ENCODE data around the gene HLA-F. TPM values are rescaled to one million over a fixed set of nuclear protein-coding genes. Genes with fewer than 3 reads are reported as not detected.

HLA-F gene
- polyA plus RNA-seq, 2 of the 4 experiments (the other 2 are of a cell fraction) = 2.7 to 4.5 TPM

DNA sequence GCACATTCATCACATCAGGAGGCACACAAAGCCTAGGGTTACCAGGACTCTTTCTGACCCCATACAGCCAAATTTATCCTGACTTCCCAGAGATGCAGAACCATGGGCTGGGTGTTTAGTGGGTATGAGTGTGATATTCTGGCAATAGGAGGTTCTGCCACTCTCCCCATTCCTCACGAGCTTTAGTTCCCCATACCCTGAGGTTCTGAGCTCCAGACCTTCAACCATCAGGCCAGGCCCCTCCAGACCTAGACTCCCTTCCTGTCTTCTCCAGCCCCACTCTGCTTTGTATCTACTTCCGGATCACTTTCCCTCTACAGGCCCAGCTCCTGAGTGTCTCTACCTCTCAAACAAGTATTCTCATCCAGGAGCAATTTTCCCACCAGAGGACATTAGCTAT is 4.4 kb downstream of the HLA-F start (continued):
- TF ChIP-seq HOXB13 (CRISPR knock-in tag; IDR thresholded peaks at IDR 0.05; ENCODE audit: low read depth) (no peak), HDAC2 (IDR thresholded peaks at IDR 0.05) (no peak), SMC3 (IDR thresholded peaks at IDR 0.05) (no peak), CEBPB (IDR thresholded peaks at IDR 0.05) (no peak)
- TF ChIP-seq, protein P1, sequence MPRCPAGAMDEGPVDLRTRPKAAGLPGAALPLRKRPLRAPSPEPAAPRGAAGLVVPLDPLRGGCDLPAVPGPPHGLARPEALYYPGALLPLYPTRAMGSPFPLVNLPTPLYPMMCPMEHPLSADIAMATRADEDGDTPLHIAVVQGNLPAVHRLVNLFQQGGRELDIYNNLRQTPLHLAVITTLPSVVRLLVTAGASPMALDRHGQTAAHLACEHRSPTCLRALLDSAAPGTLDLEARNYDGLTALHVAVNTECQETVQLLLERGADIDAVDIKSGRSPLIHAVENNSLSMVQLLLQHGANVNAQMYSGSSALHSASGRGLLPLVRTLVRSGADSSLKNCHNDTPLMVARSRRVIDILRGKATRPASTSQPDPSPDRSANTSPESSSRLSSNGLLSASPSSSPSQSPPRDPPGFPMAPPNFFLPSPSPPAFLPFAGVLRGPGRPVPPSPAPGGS (IDR thresholded peaks at IDR 0.05) = no peak

DNA sequence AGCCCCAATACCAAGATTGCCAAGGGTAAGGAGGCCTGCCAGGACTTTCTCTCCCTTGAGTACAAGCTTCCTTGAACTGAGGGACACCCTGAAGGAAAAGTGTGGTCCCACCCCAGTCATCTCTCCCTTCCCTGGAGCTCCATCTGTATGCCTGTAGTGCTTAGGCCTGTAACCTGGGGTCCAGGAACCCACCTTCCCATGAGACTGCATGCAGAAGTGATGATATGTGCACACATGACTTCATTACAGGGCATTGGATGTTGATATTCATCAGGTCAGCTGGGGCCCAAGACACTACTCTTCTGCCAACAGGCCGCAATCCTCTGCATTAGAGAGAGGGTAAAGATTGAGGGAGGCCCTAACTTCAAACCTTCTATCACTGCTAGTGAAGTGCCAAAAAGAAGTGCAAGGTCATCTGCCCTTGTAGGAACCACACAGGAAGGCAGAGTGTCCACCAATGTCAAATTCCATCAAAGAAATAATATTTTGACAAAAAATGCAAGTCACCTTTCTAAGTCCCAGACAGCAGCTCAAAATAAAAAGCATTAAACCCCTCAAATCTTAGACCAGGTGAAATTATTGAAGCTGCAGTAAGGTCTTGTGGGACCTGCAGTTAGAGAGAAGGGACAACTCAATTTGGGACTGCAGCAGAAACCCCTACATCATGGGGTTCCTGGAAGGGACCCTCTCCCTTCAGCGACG is 5.1 kb downstream of the HLA-F start:
- Histone ChIP-seq H3K9me3 (no peaks in the 10 kb centered on the region), H3K4me3 (no peak overlapping the region), H3K4me1 (no peaks in the 10 kb centered on the region), H3K27ac (no peak overlapping the region), H3K4me2 (no peak overlapping the region)
- WGBS (ENCODE audit: missing lambda C conversion rate) = 91% methylated on average over 3 of the region's 3 CpGs
- POLR2A ChIA-PET = no interaction called here
- no peak for ATAC-seq
- CTCF ChIA-PET = interaction anchor here (1.5 to 2.3 kb wide), 3 partner anchors 22 to 106 kb away, joined by 4 to 9 read pairs (median 5); no protein-coding TSS in a partner anchor
- DNase-seq (ENCODE audit: low read depth in 1 of 2, low spot score in 1 of 2) = no peak
- no peak for FAIRE-seq
- peak; percentile 41; the same call in 1 of the 2 replicates for TF ChIP-seq NFE2L2 (conservative IDR thresholded peaks at IDR 0.05; ENCODE audit: low read length)
- TF ChIP-seq, protein P2, sequence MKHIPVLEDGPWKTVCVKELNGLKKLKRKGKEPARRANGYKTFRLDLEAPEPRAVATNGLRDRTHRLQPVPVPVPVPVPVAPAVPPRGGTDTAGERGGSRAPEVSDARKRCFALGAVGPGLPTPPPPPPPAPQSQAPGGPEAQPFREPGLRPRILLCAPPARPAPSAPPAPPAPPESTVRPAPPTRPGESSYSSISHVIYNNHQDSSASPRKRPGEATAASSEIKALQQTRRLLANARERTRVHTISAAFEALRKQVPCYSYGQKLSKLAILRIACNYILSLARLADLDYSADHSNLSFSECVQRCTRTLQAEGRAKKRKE (CRISPR knock-in tag; IDR thresholded peaks at IDR 0.05; ENCODE audit: low read depth) = no peak

- no peak for ATAC-seq
- TF ChIP-seq RNF2 (IDR thresholded peaks at IDR 0.05; ENCODE audit: borderline replicate concordance, low read depth) = no peak
- no peak for TF ChIP-seq REST (IDR thresholded peaks at IDR 0.05)
- no peak for TF ChIP-seq HDAC2 (IDR thresholded peaks at IDR 0.05)
- TF ChIP-seq TP53 (CRISPR knock-in tag; IDR thresholded peaks at IDR 0.05) = no peak
- no peak for TF ChIP-seq ZSCAN20 (CRISPR knock-in tag; IDR thresholded peaks at IDR 0.05)
- no peak for TF ChIP-seq CBX8 (IDR thresholded peaks at IDR 0.05)
- no peak for TF ChIP-seq RAD21 (conservative IDR thresholded peaks at IDR 0.05 in 1 of 2, IDR thresholded peaks at IDR 0.05 in 1 of 2)
- TF ChIP-seq NPAS2 (CRISPR knock-in tag; IDR thresholded peaks at IDR 0.05; ENCODE audit: borderline replicate concordance) = no peak
- no peak for TF ChIP-seq E2F6 (IDR thresholded peaks at IDR 0.05; ENCODE audit: borderline replicate concordance, low read depth)
- TF ChIP-seq USF2 (IDR thresholded peaks at IDR 0.05) = no peak
- TF ChIP-seq, protein P3, sequence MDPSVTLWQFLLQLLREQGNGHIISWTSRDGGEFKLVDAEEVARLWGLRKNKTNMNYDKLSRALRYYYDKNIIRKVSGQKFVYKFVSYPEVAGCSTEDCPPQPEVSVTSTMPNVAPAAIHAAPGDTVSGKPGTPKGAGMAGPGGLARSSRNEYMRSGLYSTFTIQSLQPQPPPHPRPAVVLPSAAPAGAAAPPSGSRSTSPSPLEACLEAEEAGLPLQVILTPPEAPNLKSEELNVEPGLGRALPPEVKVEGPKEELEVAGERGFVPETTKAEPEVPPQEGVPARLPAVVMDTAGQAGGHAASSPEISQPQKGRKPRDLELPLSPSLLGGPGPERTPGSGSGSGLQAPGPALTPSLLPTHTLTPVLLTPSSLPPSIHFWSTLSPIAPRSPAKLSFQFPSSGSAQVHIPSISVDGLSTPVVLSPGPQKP (IDR thresholded peaks at IDR 0.05; ENCODE audit: low read depth, low read length) = no peak
- TF ChIP-seq FOXS1 (CRISPR knock-in tag; IDR thresholded peaks at IDR 0.05) = no peak
- no peaks in the 10 kb centered on the region for H3K4me1 ChIP-seq
- no peak overlapping the region for H3K27ac ChIP-seq
- H3K9me3 ChIP-seq = no peaks in the 10 kb centered on the region
- H3K4me3 ChIP-seq = no peak overlapping the region
- POLR2A ChIA-PET = no interaction called here
- no peak overlapping the region for H3K4me2 ChIP-seq
- no peak for FAIRE-seq
- DNase-seq (ENCODE audit: low read depth in 1 of 2, low spot score in 1 of 2) = no peak
- CTCF ChIA-PET = interaction anchor here (1.5 kb wide), 1 partner anchor 23 kb away, joined by 5 read pairs; no protein-coding TSS in a partner anchor
Measured at GRCh38 chr6:29728875-29729270, 5.6 kb downstream of the HLA-F start.
